OCI-LY7 (cell line): ENCODE measurements around the gene MYEOV. TPM values are rescaled to one million over a fixed set of nuclear protein-coding genes. Genes with fewer than 3 reads are reported as not detected.

Source experiments
- BruUV-seq: library from RNA; stranded (reverse); fragments of 400-500 nt; replicated peaks from 2 replicates; lab custom pipeline; 2021; lab: Mats Ljungman, UMichigan
- CTCF ChIA-PET: fragments of 300-600 bp; sonication (Branson Sonifier 250); formaldehyde crosslinking; loops from one replicate; lab custom pipeline; 2022; ENCODE audit warnings: antibody characterized with exemption; ENCODE audit not compliant: unreplicated experiment; lab: Charles Lee
- POLR2A ChIA-PET: fragments of 300-600 bp; sonication (Branson Sonifier 250); formaldehyde crosslinking; loops from one replicate; lab custom pipeline; 2022; ENCODE audit warnings: antibody characterized with exemption; lab: Charles Lee
- DNase-seq: peaks from one replicate; pipeline ENCODE4 v3.0.0-alpha.2; 2015; ENCODE audit warnings: low spot score
- H2AFZ ChIP-seq: fragments of 200-600 bp; sonication (generic), shearing (Covaris generic); 2 replicates; pipeline ENCODE4 v1.6.1; 2014; ENCODE audit warnings: mild to moderate bottlenecking, antibody characterized with exemption, low read length, moderate library complexity
- H3K27ac ChIP-seq: fragments of 200-600 bp; sonication (generic); 2 replicates; pipeline ENCODE4 v1.5.1; 2014; ENCODE audit warnings: mixed run types, low read depth, mild to moderate bottlenecking, moderate library complexity, low read length, inconsistent platforms; ENCODE audit not compliant: poor library complexity, severe bottlenecking
- H3K36me3 ChIP-seq: fragments of 200-600 bp; sonication (generic); 2 replicates; pipeline ENCODE4 v1.6.1; 2014; ENCODE audit warnings: mild to moderate bottlenecking, antibody characterized with exemption, low read length, moderate library complexity, mixed read lengths; ENCODE audit not compliant: insufficient read depth
- H3K4me1 ChIP-seq: fragments of 200-600 bp; sonication (generic); 2 replicates; pipeline ENCODE4 v1.5.1; 2014; ENCODE audit warnings: mild to moderate bottlenecking, low read length; ENCODE audit not compliant: insufficient read depth, poor library complexity, severe bottlenecking
- H3K4me2 ChIP-seq: fragments of 200-600 bp; sonication (generic); 2 replicates; pipeline ENCODE4 v1.6.1; 2014; ENCODE audit warnings: mild to moderate bottlenecking, low read length
- H3K4me3 ChIP-seq: fragments of 200-600 bp; sonication (generic); 2 replicates; pipeline ENCODE4 v1.5.1; 2014; ENCODE audit warnings: mild to moderate bottlenecking, low read depth, low read length; ENCODE audit not compliant: poor library complexity, severe bottlenecking
- H3K79me2 ChIP-seq: fragments of 200-600 bp; sonication (generic); 2 replicates; pipeline ENCODE4 v1.6.1; 2016; ENCODE audit warnings: low read depth, mild to moderate bottlenecking, low read length, moderate library complexity, mixed read lengths; ENCODE audit not compliant: insufficient read depth
- H3K9me2 ChIP-seq: fragments of 200-600 bp; sonication (generic); 2 replicates; pipeline ENCODE4 v1.6.1; 2016; ENCODE audit warnings: mild to moderate bottlenecking, low read length, mixed read lengths; ENCODE audit not compliant: insufficient read depth
- H3K9me3 ChIP-seq: fragments of 200-600 bp; sonication (generic); 2 replicates; pipeline ENCODE4 v1.6.1; 2014; ENCODE audit warnings: mild to moderate bottlenecking, mixed run types, low read length, mixed read lengths
- H4K20me1 ChIP-seq: fragments of 200-600 bp; sonication (generic); 2 replicates; pipeline ENCODE4 v1.6.1; 2014; ENCODE audit warnings: mild to moderate bottlenecking, antibody characterized with exemption, low read length, moderate library complexity, mixed read lengths; ENCODE audit not compliant: insufficient read depth
- CTCF ChIP-seq: fragments of 200-600 bp; sonication (generic); conservative IDR thresholded peaks from 2 replicates; pipeline ENCODE4 v1.5.1; 2014; ENCODE audit warnings: mild to moderate bottlenecking, antibody characterized with exemption, low read length, moderate library complexity, mixed read lengths
- EZH2phosphoT487 ChIP-seq: fragments of 200-600 bp; sonication (generic); IDR thresholded peaks from 2 replicates; pipeline ENCODE4 v1.6.1; 2018; ENCODE audit warnings: low read depth, borderline replicate concordance, mild to moderate bottlenecking, mixed run types, antibody characterized with exemption, low read length, moderate library complexity, mixed read lengths
- intact Hi-C: fragments of 100-400 bp; cut with micrococcal nuclease; formaldehyde crosslinking; loops from one replicate; pipeline ENCODE4 v1.10.0; 2022; ENCODE audit not compliant: unreplicated experiment
- total RNA-seq, 2 experiments: library from RNA; depleted of rRNA in 1 of 2; stranded (reverse); fragments of >200 nt in 1 of 2; shearing (Covaris generic) in 1 of 2; gene quantifications; 2 replicates each; pipeline ENCODE4 v1.2.3, GENCODE V29; 2014 to 2022

Gene MYEOV
- total RNA-seq, 2 experiments from 2014 or later, result 3.2 to 7.7 TPM

- TF ChIP-seq EZH2phosphoT487, result no peak
- no peak for TF ChIP-seq CTCF
- Histone ChIP-seq H3K4me3 (no peak overlapping the region), H3K27ac (no peak overlapping the region), H2AFZ (no peak overlapping the region), H3K9me2 (no peaks in the 10 kb centered on the region), H3K9me3 (no peaks in the 10 kb centered on the region), H3K79me2 (no peaks in the 10 kb centered on the region), H3K36me3 (no peaks in the 10 kb centered on the region), H3K4me2 (no peak overlapping the region), H4K20me1 (no peaks in the 10 kb centered on the region), H3K4me1 (no peaks in the 10 kb centered on the region)
- intact Hi-C loops, result no loop called here
- no peak for DNase-seq
- BruUV-seq, result no TSS peak
- ChIA-PET CTCF (no interaction called here), POLR2A (no interaction called here)
These were observed 50.7 kb downstream of the MYEOV start for GRCh38 chr11:69344570-69345145.

Other genes starting within 250 kb of the MYEOV start
- 21.5 and 30.0 TPM in 2 replicates for gene TPCN2, start 245.2 kb upstream of the MYEOV start, total RNA-seq (2014; rRNA removed; shearing (Covaris generic))
- gene TPCN2, start 245.2 kb upstream of the MYEOV start, total RNA-seq (2022), result 59.8 and 65.2 TPM in 2 replicates
- gene SMIM38, start 138.2 kb upstream of the MYEOV start, total RNA-seq (2014; rRNA removed; shearing (Covaris generic)), result 0.33 and 0.63 TPM in 2 replicates
- 0.11 and 0.77 TPM in 2 replicates for gene SMIM38, start 138.2 kb upstream of the MYEOV start, total RNA-seq (2022)
- not detected in 2 replicates for gene LINC01488, start 187.5 kb downstream of the MYEOV start, total RNA-seq (2014; rRNA removed; shearing (Covaris generic))
- not detected in 2 replicates for gene LINC01488, start 187.5 kb downstream of the MYEOV start, total RNA-seq (2022)